Stimulated activated CD4-positive, alpha-beta T cell treated with anti-CD3 and anti-CD28 coated beads, Interleukin-1b, Interleukin-23, amount 100 ng/mL, for 48 hours (primary cell): ENCODE data around the gene MAP7D1.

ENCODE experiments used
- DNase-seq: peaks from one replicate; pipeline ENCODE4 v3.0.0-alpha.2; 2020

MAP7D1 gene

DNA sequence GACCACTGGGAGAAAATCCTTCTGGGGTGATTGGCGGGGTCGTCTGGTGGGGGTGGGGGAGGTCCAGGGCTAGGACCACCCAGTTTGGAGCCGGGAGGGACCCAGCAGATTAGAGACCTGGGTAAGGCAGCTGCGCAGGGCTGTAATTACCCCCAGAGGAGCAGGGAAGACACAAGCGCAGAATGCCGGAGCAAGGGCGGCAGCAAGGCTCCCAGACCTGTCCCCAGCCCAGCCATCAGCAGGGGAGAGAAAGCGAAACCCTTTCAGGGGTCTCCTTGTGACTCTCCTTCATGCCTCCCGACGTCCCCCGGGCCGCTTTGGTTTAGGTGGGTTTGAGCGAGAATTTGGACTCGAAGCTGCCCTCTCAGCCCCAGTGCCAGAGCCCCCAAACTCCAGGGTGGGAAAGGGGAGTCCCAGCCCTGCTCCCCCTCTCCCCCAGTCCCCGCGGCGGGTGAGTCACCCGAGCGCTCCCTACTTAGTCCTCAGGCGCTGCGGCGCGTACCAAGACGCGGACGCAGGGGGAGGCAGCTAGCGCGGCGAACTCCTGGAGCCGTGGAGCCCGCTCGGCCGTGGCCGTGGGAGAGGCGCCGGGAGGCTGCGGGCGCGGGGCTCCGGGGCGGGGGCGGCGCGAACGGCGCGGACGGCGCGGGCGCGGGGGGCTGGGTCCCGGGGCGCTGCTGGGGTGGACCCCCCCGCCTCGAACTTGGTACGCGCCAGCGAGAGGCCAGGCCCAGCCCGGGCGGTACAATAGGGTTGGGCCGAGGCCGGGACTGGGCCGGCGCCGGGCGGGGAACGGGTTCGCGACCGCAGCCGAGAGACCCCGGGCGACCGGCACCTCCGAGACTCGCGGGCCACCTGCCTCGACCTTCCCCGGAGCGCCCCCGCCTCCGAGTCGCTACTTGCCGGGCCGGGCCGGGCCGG, at the start of gene MAP7D1:
TSS of gene MAP7D1 (plus strand) at position 753 of the 921 bp plus-strand sequence. CDS start 258 bp downstream, outside the sequence.
- peak; percentile 83 for DNase-seq

DNA sequence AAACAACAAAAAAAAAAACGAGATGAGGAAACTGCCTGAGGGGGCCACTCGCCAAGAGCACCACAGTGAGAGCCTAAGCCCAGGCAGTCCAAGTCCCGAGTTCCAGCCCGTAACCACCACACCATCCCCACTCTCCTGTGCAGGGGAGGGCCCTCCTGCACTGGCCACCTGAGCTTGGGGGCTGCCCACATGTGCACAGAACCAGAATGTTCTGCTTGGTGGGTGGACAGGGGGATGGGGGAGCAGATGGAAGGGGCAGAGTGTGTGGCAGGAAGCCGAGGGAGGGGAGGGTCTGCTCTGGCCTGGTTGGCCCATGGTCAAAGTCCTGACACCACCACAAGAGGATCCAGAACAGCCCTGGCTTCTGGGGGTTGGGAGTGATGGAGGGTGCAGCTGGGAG, 49.7 kb upstream of the MAP7D1 start:
- no peak for DNase-seq

GRCh38 chr1:36107394-36107793, 48.6 kb upstream of the MAP7D1 start:
- no peak for DNase-seq

GRCh38 chr1:36108314-36108713, 47.6 kb upstream of the MAP7D1 start:
- DNase-seq: no peak

DNA sequence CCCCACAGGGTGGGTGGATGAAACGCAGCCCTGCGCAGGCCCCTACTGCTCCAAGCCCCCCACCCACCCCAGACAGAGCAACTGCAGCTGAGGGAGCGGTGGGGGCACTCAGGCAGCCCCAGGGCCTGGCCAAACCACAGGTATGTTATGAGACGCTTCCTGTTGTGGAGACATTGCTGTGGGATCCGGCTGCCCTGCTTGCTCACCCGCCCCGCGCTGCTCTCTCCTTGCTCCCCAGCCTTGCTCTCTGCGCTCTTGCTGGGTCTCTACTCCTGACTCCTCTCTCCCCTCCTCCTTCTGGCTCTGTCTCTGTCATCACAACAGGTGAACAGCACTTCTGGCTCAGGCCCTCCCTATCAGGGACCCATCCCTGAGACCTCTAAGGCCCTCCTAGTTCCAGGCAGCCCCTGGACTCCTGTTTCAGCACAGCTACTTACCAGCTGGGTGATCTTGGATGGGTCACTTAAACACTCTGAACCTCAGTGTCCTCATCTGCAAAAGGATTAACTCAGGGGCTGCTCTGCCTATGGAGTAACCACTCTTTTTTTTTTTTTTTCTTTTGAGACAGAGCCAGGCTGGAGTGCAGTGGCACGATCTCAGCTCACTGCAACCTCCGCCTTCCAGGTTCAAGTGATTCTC, 46.8 kb upstream of the MAP7D1 start:
- DNase-seq: peak; percentile 40

DNA sequence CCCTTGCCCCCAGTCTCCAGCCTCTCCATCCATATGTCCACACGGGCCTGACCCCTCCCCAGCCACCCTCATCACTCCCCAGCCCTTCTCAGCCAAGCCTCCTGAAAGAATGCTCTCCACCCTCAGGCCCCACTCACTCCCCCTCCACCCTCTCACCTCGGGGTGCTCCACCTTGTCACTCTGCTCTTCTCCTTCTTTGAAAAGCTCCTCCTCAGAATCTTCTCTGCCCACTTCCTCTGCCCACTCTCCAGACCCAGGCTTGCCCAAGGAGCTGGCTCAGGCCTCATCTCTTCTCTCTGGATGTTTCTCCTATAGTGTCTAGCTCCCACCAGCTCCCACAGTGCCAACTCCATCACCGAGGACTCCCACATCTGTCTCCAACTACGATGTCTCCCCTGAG, 44.8 kb upstream of the MAP7D1 start:
- DNase-seq: no peak

DNA sequence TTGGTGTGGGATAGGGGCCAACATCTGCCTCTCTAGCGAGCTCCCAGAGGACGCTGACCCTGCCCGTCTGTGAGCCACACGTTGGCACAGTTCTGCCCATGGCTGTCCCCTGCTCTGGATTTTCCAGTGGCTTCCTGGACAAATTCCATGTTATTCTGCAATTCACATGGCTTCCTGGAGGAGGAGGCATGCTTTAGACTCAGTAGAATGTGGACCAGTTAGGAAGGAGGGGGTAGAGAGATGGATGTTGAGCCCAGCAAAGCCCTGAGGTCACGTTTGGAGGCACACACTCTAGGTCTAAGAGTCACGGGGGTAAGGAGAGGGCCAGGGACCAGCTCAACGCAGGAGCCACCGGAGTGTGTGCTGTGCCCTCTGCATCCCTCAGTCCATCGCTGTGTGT, 43.1 kb upstream of the MAP7D1 start:
- DNase-seq: no peak

GRCh38 chr1:36114371-36114770, 41.6 kb upstream of the MAP7D1 start:
- DNase-seq: no peak

- no peak for DNase-seq
Measured at GRCh38 chr1:36115200-36115669, 40.7 kb upstream of the MAP7D1 start.

GRCh38 chr1:36115931-36116330, 40.0 kb upstream of the MAP7D1 start:
- DNase-seq: no peak

DNA sequence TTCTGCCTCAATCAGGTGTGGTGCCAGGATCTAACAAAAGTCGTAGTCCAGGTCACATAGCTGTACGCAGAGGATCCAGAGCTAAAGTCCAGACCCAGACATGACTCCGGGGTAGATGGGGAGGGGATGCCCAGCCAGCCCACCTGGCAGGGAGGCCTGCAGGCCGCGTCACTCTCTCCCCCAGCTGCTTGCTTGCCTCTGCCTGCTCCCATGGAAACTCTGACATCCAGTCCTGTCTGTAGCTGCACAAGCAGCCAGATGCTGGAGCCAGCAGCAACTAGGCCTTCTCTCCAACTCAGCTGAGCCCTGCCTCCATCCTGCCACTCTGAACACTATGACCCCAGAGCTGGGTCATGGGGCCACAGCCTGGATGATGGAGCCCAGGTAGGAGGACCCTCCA, 39.1 kb upstream of the MAP7D1 start:
- no peak for DNase-seq

DNA sequence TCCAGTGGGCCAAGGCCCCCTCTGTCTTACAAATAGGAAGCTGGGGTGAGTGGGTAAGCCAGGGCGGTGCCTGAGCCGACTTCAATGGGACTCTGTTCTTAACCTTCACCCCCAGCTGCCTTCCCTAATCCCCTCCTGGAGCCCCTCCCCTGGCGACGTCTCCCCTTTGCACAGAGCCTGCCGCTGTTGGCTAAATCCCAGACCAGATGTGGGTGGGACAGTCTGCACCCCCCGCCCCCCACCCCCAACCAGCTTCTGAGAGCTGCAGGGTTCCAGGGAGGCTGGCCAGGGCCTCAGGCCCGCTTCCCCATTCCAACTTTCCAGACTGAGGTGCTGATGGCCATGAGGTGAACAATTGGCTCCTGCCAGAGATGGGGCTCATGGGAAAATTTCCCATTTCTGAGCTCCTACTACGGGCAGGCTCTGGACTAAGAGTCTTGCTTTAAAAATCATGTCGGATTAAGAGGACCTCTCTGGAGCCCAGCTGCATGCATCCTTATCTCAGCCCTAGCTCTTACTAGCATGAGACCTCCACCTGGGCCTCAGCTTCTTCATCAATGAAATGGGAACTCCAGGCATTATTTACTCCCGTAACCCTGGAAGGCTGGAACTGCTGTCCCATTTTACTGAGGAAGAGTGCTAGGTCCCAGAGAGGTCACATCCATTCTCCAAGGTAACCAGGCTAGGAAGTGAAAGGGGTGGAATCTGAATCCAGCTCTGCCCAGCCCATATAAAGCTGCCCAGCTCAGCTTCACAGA, 37.3 kb upstream of the MAP7D1 start:
- no peak for DNase-seq

DNA sequence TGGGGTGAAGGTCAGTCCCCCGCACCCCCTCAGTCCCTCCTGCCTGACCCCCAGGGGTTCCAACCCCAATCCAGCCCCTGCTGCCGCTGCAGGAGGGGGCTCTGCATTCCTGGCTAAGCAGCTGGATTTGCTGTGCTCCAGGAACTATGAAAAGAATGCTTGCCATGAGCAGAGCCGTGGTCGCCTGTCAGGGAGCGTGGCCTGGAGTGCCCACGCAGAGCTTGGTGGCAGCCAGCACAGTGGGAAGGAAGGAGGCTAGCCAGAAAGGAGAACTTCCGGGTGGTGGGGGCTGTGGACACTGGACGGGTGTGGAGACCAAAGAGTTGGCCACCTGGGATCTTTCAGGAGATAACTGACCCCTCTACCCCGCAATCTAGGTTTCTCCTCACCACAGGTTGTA, 36.5 kb upstream of the MAP7D1 start:
- DNase-seq: no peak

DNA sequence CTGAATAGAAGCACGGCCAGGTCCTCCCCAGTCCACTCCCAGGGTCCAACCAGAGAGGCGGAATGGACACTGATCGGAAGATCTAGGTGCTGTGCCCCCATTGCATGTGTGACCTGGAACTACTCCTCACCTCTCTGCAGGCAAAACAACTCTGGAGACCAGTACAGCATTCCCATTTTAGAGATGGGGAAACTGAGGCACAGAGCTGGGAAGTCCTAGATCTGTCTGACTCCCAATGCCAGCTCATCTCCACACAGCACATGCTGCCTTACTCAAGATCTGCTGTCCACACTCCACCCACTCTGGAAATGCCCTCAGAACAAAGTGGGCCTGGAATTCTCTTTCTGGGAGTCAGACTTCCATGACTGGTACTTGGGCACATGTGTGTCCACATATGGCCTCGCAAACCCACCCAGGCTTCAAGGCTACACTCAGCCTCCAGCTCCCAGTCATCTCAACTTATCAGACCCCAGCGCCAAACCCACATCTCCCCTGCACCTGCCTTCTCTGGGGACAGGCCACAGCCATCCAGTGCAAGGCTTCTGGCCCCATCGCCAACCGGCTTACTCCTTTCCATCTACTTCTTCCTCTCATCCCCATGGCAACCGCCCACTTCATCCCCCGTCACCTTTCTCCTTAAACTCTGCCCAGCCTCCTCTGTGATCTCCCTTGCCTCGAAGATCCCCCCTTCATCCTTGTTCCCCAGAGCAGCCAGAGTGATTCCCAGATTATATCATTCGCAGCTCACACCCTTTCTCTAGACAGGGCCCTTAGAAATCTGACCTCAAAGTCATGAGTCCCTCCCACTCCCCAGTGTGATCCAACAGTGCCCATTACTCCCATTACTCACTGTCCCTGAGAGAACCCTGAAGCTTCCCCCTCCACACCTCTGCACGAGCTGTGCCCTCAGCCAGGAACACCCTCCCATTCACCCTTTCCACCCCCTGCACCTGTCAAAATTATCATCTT, 33.6 kb upstream of the MAP7D1 start:
- DNase-seq: no peak

DNA sequence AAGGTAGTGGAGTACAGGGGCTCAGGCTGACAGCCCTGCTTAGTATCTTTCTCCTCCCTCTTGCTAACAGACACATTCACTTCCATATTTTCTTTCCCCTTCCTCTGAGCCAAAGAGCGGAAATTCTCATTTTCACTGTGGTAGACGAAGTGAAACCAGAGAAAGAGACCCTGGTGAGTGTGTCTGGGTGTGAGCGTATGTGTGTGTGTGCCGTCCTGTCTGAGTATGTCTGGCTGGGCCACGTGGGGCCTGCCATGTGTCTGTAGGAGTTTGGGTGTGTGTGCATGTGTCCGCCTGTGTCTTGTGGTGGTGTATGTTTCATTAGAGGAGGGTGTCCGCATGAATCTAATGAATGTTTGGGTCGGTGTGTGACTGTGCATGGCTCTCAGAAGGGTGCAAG, 32.6 kb upstream of the MAP7D1 start:
- DNase-seq: peak; percentile 22

DNA sequence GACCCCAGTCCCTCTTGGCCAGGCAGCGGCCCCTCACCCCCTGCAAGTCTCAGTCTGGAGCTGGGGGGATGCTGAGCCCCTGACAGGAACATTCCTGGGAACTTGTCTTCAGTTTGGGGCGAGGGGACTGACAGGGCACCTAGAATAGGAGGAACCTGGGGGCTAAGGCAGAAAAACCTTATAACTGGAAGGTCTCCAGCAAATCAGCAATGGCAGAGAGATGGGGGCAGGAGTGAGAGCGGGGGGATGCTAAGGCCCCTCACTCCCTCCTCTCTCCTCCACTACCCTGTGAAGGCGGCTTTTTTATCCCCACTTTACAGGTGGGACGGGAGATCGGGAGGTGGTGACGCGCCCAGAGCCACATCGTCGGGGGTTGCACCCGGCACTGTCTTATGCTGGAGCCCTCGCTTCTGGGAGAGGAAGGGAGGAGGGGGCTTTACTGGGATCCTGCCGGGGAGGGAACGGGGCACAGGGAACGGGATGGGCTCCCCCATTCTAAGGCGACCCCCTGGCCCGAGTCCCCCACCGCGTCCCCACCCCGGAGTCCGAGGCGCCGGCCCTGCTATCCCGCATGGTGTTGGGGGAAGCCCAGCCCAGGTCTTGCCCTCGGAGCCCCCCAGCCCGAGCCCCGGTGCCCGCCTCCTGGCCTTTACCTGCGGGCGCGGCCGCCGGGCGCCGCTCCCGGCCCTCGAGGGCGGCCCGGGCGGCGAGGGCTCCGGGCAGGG, 31.4 kb upstream of the MAP7D1 start:
- DNase-seq: no peak

GRCh38 chr1:36125129-36125991, 30.6 kb upstream of the MAP7D1 start, which contains the start of gene COL8A2:
COL8A2 (minus strand) TSS chr1:36125222; CDS start chr1:36100242, 24,980 bp downstream.
- no peak for DNase-seq

DNA sequence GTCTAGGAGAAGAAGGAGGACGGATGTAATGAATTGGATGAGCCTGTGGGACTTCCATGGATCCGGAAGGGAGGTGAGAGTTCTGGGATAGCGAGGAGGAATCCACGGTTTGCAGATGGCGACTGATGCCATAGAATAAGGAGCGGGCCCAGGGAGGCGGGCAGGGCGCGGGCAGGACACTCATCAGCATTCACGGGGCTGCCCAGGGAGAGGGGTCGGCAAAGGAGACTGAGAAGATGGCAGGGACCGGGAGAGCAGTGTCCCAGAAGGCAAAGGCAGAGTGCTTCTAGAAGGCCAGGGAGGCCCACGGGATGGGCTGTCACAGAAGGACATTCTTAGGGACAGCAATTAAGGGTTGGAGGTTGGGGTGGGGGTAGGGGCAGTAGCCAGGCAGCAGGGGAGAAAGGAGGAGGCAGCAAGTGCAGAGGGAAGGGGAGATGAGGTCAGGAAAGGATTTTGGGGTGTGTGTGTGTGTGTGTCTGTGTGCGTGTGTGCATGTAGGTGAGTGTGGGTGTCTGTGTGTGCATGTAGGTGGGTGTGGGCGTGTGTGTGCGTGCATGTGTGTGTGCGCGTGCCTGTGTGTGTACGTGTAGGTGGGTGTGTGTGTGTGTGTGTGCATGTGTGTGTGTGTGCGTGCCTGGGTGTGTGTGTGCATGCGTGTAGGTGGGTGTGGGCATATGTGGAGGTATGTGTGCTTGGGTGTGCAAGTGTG, 29.8 kb upstream of the MAP7D1 start:
- no peak for DNase-seq

DNA sequence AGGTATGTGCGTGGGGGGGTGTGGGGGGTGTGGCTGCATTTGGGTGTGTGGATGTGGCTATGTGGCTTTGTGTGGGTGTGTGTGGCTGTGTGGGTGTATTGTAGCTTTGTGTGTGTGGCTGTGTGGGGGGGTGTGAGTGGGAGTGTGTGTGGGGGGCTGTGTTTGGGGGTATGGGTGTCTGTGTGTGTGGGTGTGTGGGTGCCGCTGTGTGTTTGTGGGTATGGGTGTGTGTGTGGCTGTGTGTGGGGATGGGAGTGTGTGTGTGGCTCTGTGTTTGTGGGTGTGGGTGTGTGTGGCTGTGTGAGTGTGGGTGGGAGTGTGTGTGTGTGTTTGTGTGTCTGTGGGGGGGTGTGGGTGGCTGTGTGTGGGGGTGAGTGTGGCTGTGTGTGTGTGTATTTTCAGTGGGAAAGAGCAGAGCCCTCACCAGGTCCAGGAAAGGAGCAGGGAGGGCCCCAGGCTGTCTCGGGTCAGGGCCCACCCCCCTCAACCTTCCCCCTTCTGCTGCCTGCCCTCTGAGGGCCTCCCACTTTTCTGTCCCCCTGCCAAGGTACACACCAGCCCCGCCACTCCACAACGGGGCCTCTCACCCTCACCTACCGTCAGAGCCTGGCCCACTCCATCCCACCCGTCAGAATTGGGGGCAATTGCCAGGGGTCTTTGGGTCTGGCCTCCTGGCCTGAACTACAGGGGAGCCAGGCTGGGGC, 29.0 kb upstream of the MAP7D1 start:
- no peak for DNase-seq
